ENCODE measurements around the gene CAPN1.

CAPN1 gene

DNA sequence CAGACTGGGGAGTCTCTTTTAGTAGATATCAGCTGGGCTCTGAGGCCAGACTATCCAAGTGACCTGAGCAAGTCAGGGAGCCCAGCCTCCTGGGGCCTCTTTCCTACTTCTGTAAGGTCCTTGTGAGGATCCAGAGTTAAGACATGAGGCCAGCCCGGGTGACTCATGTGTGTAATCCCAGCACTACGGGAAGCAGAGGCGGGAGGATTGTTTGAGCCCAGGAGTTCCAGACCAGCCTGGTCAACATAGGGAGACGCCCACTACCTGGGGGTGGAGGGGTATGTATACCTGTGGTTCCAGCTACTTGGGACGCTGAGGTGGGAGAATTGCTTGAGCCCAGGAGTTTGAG lies 43.2 kb downstream of the CAPN1 start:
- Histone ChIP-seq H3K27ac (ENCODE audit: low read length) (no peak overlapping the region), H3K4me2 (ENCODE audit: low read depth, low read length) (no peak overlapping the region), H3K36me3 (replicated peaks; ENCODE audit: insufficient read depth, low read length) (no peaks in the 10 kb centered on the region), H3K4me3 (ENCODE audit: low read length) (no peak overlapping the region), H3F3A (ENCODE audit: insufficient read depth, low read length) (no peaks in the 10 kb centered on the region), H2AFZ (ENCODE audit: low read length) (no peak overlapping the region; the same call in 1 of the 2 replicates), H3K9me2 (replicated peaks; ENCODE audit: insufficient read depth, low read length) (no peaks in the 10 kb centered on the region), H3K9me3 (replicated peaks; ENCODE audit: insufficient read depth, low read length) (no peaks in the 10 kb centered on the region), H3K9ac (ENCODE audit: low read length) (no peak overlapping the region), H4K20me1 (ENCODE audit: insufficient read depth, low read length) (no peaks in the 10 kb centered on the region), H3K79me2 (ENCODE audit: low read length) (no peaks in the 10 kb centered on the region), H3K4me1 (ENCODE audit: low read length) (no peaks in the 10 kb centered on the region), H3K27me3 (replicated peaks; ENCODE audit: insufficient read depth, low read length) (peaks cover 16% of the 10 kb centered on the region)
- DNase-seq, result no peak
- TF ChIP-seq, protein P1, sequence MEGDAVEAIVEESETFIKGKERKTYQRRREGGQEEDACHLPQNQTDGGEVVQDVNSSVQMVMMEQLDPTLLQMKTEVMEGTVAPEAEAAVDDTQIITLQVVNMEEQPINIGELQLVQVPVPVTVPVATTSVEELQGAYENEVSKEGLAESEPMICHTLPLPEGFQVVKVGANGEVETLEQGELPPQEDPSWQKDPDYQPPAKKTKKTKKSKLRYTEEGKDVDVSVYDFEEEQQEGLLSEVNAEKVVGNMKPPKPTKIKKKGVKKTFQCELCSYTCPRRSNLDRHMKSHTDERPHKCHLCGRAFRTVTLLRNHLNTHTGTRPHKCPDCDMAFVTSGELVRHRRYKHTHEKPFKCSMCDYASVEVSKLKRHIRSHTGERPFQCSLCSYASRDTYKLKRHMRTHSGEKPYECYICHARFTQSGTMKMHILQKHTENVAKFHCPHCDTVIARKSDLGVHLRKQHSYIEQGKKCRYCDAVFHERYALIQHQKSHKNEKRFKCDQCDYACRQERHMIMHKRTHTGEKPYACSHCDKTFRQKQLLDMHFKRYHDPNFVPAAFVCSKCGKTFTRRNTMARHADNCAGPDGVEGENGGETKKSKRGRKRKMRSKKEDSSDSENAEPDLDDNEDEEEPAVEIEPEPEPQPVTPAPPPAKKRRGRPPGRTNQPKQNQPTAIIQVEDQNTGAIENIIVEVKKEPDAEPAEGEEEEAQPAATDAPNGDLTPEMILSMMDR (IDR thresholded peaks at IDR 0.05; ENCODE audit: low read length), result no peak
- TF ChIP-seq EZH2 (optimal IDR thresholded peaks at IDR 0.05; ENCODE audit: low read depth, low read length) (no peak), EZH2phosphoT487 (IDR thresholded peaks at IDR 0.05; ENCODE audit: low read length) (no peak)

GRCh38 chr11:65225279-65226102 lies 43.8 kb downstream of the CAPN1 start:
- Histone ChIP-seq H3K27me3 (replicated peaks; ENCODE audit: insufficient read depth, low read length) (peaks cover 15% of the 10 kb centered on the region), H3K4me3 (ENCODE audit: low read length) (peak overlapping the region; percentile 66), H3F3A (ENCODE audit: insufficient read depth, low read length) (no peaks in the 10 kb centered on the region), H3K9me2 (replicated peaks; ENCODE audit: insufficient read depth, low read length) (no peaks in the 10 kb centered on the region), H2AFZ (ENCODE audit: low read length) (peak overlapping the region; percentile 83), H4K20me1 (ENCODE audit: insufficient read depth, low read length) (no peaks in the 10 kb centered on the region), H3K4me1 (ENCODE audit: low read length) (no peaks in the 10 kb centered on the region), H3K9me3 (replicated peaks; ENCODE audit: insufficient read depth, low read length) (no peaks in the 10 kb centered on the region), H3K4me2 (ENCODE audit: low read depth, low read length) (peak overlapping the region; percentile 94), H3K9ac (ENCODE audit: low read length) (peak overlapping the region; percentile 15; the same call in 1 of the 2 replicates), H3K27ac (ENCODE audit: low read length) (no peak overlapping the region), H3K79me2 (ENCODE audit: low read length) (no peaks in the 10 kb centered on the region), H3K36me3 (replicated peaks; ENCODE audit: insufficient read depth, low read length) (no peaks in the 10 kb centered on the region)
- TF ChIP-seq EZH2 (optimal IDR thresholded peaks at IDR 0.05; ENCODE audit: low read depth, low read length) (no peak), EZH2phosphoT487 (IDR thresholded peaks at IDR 0.05; ENCODE audit: low read length) (no peak)
- TF ChIP-seq, protein P1 (IDR thresholded peaks at IDR 0.05; ENCODE audit: low read length), result peak; percentile 65
- peak; percentile 61 for DNase-seq

- peak overlapping the region; percentile 15; the same call in 1 of the 2 replicates for H3K9ac ChIP-seq (ENCODE audit: low read length)
- H3K9me2 ChIP-seq (replicated peaks; ENCODE audit: insufficient read depth, low read length), result no peaks in the 10 kb centered on the region
- no peaks in the 10 kb centered on the region for H3K79me2 ChIP-seq (ENCODE audit: low read length)
- TF ChIP-seq EZH2 (optimal IDR thresholded peaks at IDR 0.05; ENCODE audit: low read depth, low read length) (no peak), EZH2phosphoT487 (IDR thresholded peaks at IDR 0.05; ENCODE audit: low read length) (no peak)
- TF ChIP-seq, protein P1 (IDR thresholded peaks at IDR 0.05; ENCODE audit: low read length), result no peak
- DNase-seq, result no peak
- peak overlapping the region; percentile 66 for H3K4me3 ChIP-seq (ENCODE audit: low read length)
- no peak overlapping the region for H3K27ac ChIP-seq (ENCODE audit: low read length)
- peaks cover 15% of the 10 kb centered on the region for H3K27me3 ChIP-seq (replicated peaks; ENCODE audit: insufficient read depth, low read length)
- H4K20me1 ChIP-seq (ENCODE audit: insufficient read depth, low read length), result no peaks in the 10 kb centered on the region
- no peaks in the 10 kb centered on the region for H3K4me1 ChIP-seq (ENCODE audit: low read length)
- H3K9me3 ChIP-seq (replicated peaks; ENCODE audit: insufficient read depth, low read length), result no peaks in the 10 kb centered on the region
- no peaks in the 10 kb centered on the region for H3F3A ChIP-seq (ENCODE audit: insufficient read depth, low read length)
- peak overlapping the region; percentile 83 for H2AFZ ChIP-seq (ENCODE audit: low read length)
- peak overlapping the region; percentile 94 for H3K4me2 ChIP-seq (ENCODE audit: low read depth, low read length)
- no peaks in the 10 kb centered on the region for H3K36me3 ChIP-seq (replicated peaks; ENCODE audit: insufficient read depth, low read length)
Observed at GRCh38 chr11:65226103-65226442, 44.3 kb downstream of the CAPN1 start.

All from MM.1S (cell line).